HCT116 (cell line): ENCODE measurements around the gene KLK5. TPM values are rescaled to one million over a fixed set of nuclear protein-coding genes. Genes with fewer than 3 reads are reported as not detected.

Experiments used
- ATAC-seq: fragments of 200-7000 bp; cut with Tn5 transposase; 2 replicates; pipeline ENCODE4 v1.9.1; 2020; ENCODE audit warnings: mild to moderate bottlenecking, moderate library complexity
- BruUV-seq: library from RNA; stranded (reverse); fragments of 400-500 nt; replicated peaks from 2 replicates; lab custom pipeline; 2021; lab: Mats Ljungman, UMichigan
- CTCF ChIA-PET: fragments of 300-600 bp; sonication (Branson Sonifier 250); formaldehyde crosslinking; loops from one replicate; lab custom pipeline; 2021; ENCODE audit warnings: antibody characterized with exemption; lab: Charles Lee
- POLR2A ChIA-PET: fragments of 300-600, 350-600 bp; sonication (Branson Sonifier 250); formaldehyde crosslinking; loops from one replicate; lab custom pipeline; 2021; ENCODE audit warnings: antibody characterized with exemption; lab: Charles Lee
- RAD21 ChIA-PET, 2 experiments: fragments of 300-600 bp; sonication (Branson Sonifier 250); formaldehyde crosslinking; loops; one replicate each; lab custom pipeline; 2023; ENCODE audit warnings: low total read pairs in 2 of 2; ENCODE audit not compliant: uncharacterized antibody in 2 of 2, unreplicated experiment in 2 of 2, low non-redundant PET in 1 of 2; lab: Charles Lee
- DNase-seq: peaks from one replicate; pipeline ENCODE4 v3.0.0-alpha.2; 2010; ENCODE audit warnings: low read depth, low spot score
- H2AFZ ChIP-seq: fragments of 200-600 bp; shearing (Covaris generic), sonication (generic); 2 replicates; pipeline ENCODE4 v1.6.1; 2017; ENCODE audit warnings: low read depth, mixed run types, mixed read lengths, antibody characterized with exemption, low read length; ENCODE audit not compliant: poor library complexity, severe bottlenecking
- H3K27ac ChIP-seq: 2 replicates; pipeline ENCODE4 v1.5.1; 2012; ENCODE audit warnings: low read depth, low read length
- H3K27me3 ChIP-seq: fragments of 200-600 bp; sonication (generic); 2 replicates; pipeline ENCODE4 v1.6.1; 2016; ENCODE audit warnings: mixed run types, low read length, mixed read lengths; ENCODE audit not compliant: insufficient read depth
- H3K36me3 ChIP-seq, 2 experiments: fragments of 200-500 bp in 1 of 2; fragments of 200-600 bp in 1 of 2; sonication (Bioruptor generic) in 1 of 2; sonication (generic) in 1 of 2; 2 replicates each; pipeline versions ENCODE4 v1.5.1 to v1.6.1; 2014 to 2016; ENCODE audit warnings: low read length in 2 of 2, inconsistent platforms in 1 of 2, mixed read lengths in 1 of 2, mixed run types in 1 of 2; ENCODE audit not compliant: insufficient read depth in 2 of 2, control insufficient read depth in 1 of 2
- H3K4me1 ChIP-seq, 2 experiments: fragments of 200-600 bp in 1 of 2; sonication (generic) in 1 of 2; 2 replicates each; pipeline versions ENCODE4 v1.5.1 to v1.6.1; 2012 to 2017; ENCODE audit warnings: low read length in 2 of 2, inconsistent platforms in 1 of 2, mild to moderate bottlenecking in 1 of 2, mixed read lengths in 1 of 2, mixed run types in 1 of 2, moderate library complexity in 1 of 2; ENCODE audit not compliant: insufficient read depth in 2 of 2, control insufficient read depth in 1 of 2
- H3K4me2 ChIP-seq: fragments of 200-600 bp; sonication (generic); 2 replicates; pipeline ENCODE4 v1.6.1; 2017; ENCODE audit warnings: mixed run types, low read length, mixed read lengths
- H3K4me3 ChIP-seq, 2 experiments: fragments of 200-600 bp in 1 of 2; sonication (generic) in 1 of 2; replicated peaks in 1 of 2; 2 replicates each; pipeline ENCODE4 v1.5.1; 2011 to 2016; ENCODE audit warnings: low read length in 2 of 2, control low read depth in 1 of 2, low read depth in 1 of 2, mild to moderate bottlenecking in 1 of 2, mixed read lengths in 1 of 2, mixed run types in 1 of 2
- H3K79me2 ChIP-seq: fragments of 200-600 bp; sonication (generic); 2 replicates; pipeline ENCODE4 v1.6.1; 2017; ENCODE audit warnings: mild to moderate bottlenecking, mixed run types, low read length, moderate library complexity, mixed read lengths; ENCODE audit not compliant: insufficient read depth
- H3K9ac ChIP-seq: fragments of 200-600 bp; sonication (generic); 2 replicates; pipeline ENCODE4 v1.6.1; 2016; ENCODE audit warnings: low read length, mixed read lengths
- H3K9me2 ChIP-seq: fragments of 200-600 bp; sonication (generic), shearing (Covaris generic); 2 replicates; pipeline ENCODE4 v1.6.1; 2017; ENCODE audit warnings: mixed run types, mild to moderate bottlenecking, moderate library complexity; ENCODE audit not compliant: insufficient read depth
- H3K9me3 ChIP-seq, 2 experiments: fragments of 200-500 bp in 1 of 2; fragments of 200-600 bp in 1 of 2; sonication (Bioruptor generic) in 1 of 2; sonication (generic) in 1 of 2; 2 replicates each; pipeline ENCODE4 v1.6.1; 2014 to 2017; ENCODE audit warnings: low read length in 2 of 2, mixed read lengths in 2 of 2, inconsistent platforms in 1 of 2, low read depth in 1 of 2, mild to moderate bottlenecking in 1 of 2, mixed run types in 1 of 2, moderate library complexity in 1 of 2; ENCODE audit not compliant: control insufficient read depth in 1 of 2, insufficient read depth in 1 of 2
- H4K20me1 ChIP-seq: fragments of 200-600 bp; sonication (generic), shearing (Covaris generic); 2 replicates; pipeline ENCODE4 v1.6.1; 2017; ENCODE audit warnings: mixed run types, mild to moderate bottlenecking, moderate library complexity; ENCODE audit not compliant: insufficient read depth
- ELF1 ChIP-seq: IDR thresholded peaks from 2 replicates; pipeline ENCODE4 v1.6.1; 2012; ENCODE audit warnings: low read depth, borderline replicate concordance
- EZH2 ChIP-seq: fragments of 200-600 bp; sonication (generic); IDR thresholded peaks from 2 replicates; pipeline ENCODE4 v1.6.1; 2017; ENCODE audit warnings: antibody characterized with exemption, mixed run types
- EZH2phosphoT487 ChIP-seq: fragments of 200-600 bp; IDR thresholded peaks from 2 replicates; pipeline ENCODE4 v1.6.1; 2018; ENCODE audit warnings: antibody characterized with exemption, borderline replicate concordance
- JUND ChIP-seq: IDR thresholded peaks from 2 replicates; pipeline ENCODE4 v1.6.1; 2012
- SIN3A ChIP-seq: IDR thresholded peaks from 2 replicates; pipeline ENCODE4 v1.6.1; 2012; ENCODE audit warnings: low read depth
- SP1 ChIP-seq: IDR thresholded peaks from 2 replicates; pipeline ENCODE4 v1.6.1; 2012; ENCODE audit warnings: low read depth
- SRF ChIP-seq: IDR thresholded peaks from 2 replicates; pipeline ENCODE4 v1.6.1; 2012; ENCODE audit warnings: low read depth
- TCF7L2 ChIP-seq: IDR thresholded peaks from 2 replicates; pipeline ENCODE4 v1.7.0; 2011; ENCODE audit warnings: borderline replicate concordance, inconsistent platforms; ENCODE audit not compliant: insufficient read depth, insufficient read length; ENCODE audit errors: extremely low read depth
- YY1 ChIP-seq: IDR thresholded peaks from 2 replicates; pipeline ENCODE4 v1.6.1; 2011; ENCODE audit warnings: low read length, low read depth, moderate library complexity, mild to moderate bottlenecking; ENCODE audit not compliant: insufficient replicate concordance; ENCODE audit errors: extremely low read depth
- ZBTB33 ChIP-seq: IDR thresholded peaks from 2 replicates; pipeline ENCODE4 v1.6.1; 2011; ENCODE audit warnings: mild to moderate bottlenecking, low read length, moderate library complexity; ENCODE audit not compliant: insufficient replicate concordance; ENCODE audit errors: extremely low read depth
- ZNF274 ChIP-seq: fragments of 200-500 bp; sonication (Bioruptor generic); IDR thresholded peaks from 2 replicates; pipeline ENCODE4 v1.6.1; 2014; ENCODE audit warnings: mild to moderate bottlenecking, low read depth, low read length, inconsistent platforms
- intact Hi-C: fragments of 100-400 bp; cut with micrococcal nuclease; formaldehyde crosslinking; loops from 2 replicates; pipeline ENCODE4 v1.10.0; 2022
- total RNA-seq: library from RNA; stranded (reverse); gene quantifications from one replicate; pipeline ENCODE4 v1.2.1, GENCODE V29; 2021; ENCODE audit not compliant: unreplicated experiment

Gene KLK5
- total RNA-seq, 1 experiment from 2014 or later: 1.2 TPM

- H3K9me2 ChIP-seq: no peaks in the 10 kb centered on the region
- peaks cover 0 to 6% of the 10 kb centered on the region in 2 experiments; a peak in 1 of 4 replicates for H3K36me3 ChIP-seq
- no peaks in the 10 kb centered on the region for H3K27me3 ChIP-seq
- ChIA-PET CTCF (no interaction called here), POLR2A (no interaction called here)
- H3K79me2 ChIP-seq: peaks cover 11% of the 10 kb centered on the region; the same call in 1 of the 2 replicates
- H4K20me1 ChIP-seq: no peaks in the 10 kb centered on the region
- no peaks in the 10 kb centered on the region for H3K9me3 ChIP-seq
- H3K4me1 ChIP-seq: peaks cover 15 to 50% of the 10 kb centered on the region in 2 experiments
- no peak overlapping the region for H3K4me2 ChIP-seq
- no peak for TF ChIP-seq SIN3A
- TF ChIP-seq EZH2: no peak
- TF ChIP-seq ZBTB33: no peak
- no peak for TF ChIP-seq EZH2phosphoT487
- no peak for TF ChIP-seq ZNF274
- TF ChIP-seq TCF7L2: no peak
- TF ChIP-seq JUND: no peak
- no peak for TF ChIP-seq SP1
- TF ChIP-seq SRF: no peak
- TF ChIP-seq ELF1: no peak
- no peak for TF ChIP-seq YY1
- TF ChIP-seq, all 23 proteins: peak for 0
- intact Hi-C loops: no loop called here
- DNase-seq: no peak
- H3K9ac ChIP-seq: no peak overlapping the region
- H3K27ac ChIP-seq: no peak overlapping the region
- RAD21 ChIA-PET: no interaction called here
- no TSS peak for BruUV-seq
- ATAC-seq: no peak
- H3K4me3 ChIP-seq: no peak overlapping the region
- no peak overlapping the region for H2AFZ ChIP-seq
These were observed 45.2 kb upstream of the KLK5 start for GRCh38 chr19:50998061-50998460.
